GM11168 (cell line): ENCODE measurements around the gene PRICKLE2.

ENCODE experiments used
- in situ Hi-C: fragments of 300-500 bp; cut with MboI; formaldehyde crosslinking; loops from one replicate; pipeline ENCODE4 v1.12.0; 2022; ENCODE audit warnings: low sequenced_read_pairs; ENCODE audit not compliant: unreplicated experiment

Gene PRICKLE2

GRCh38 chr3:64057231-64057630, 168.0 kb downstream of the PRICKLE2 start:
- in situ Hi-C loops, result no loop called here

- in situ Hi-C loops, result no loop called here
Observed at GRCh38 chr3:64056606-64057180, 168.6 kb downstream of the PRICKLE2 start.

- in situ Hi-C loops, result no loop called here
Observed at GRCh38 chr3:64055076-64055475, 170.2 kb downstream of the PRICKLE2 start.

GRCh38 chr3:64054488-64054887, 170.8 kb downstream of the PRICKLE2 start:
- in situ Hi-C loops, result no loop called here

- in situ Hi-C loops, result no loop called here
Observed at GRCh38 chr3:64053581-64053980, 171.7 kb downstream of the PRICKLE2 start.

GRCh38 chr3:64053117-64053516, 172.1 kb downstream of the PRICKLE2 start:
- in situ Hi-C loops, result no loop called here

- in situ Hi-C loops, result loop anchor here (25.0 kb wide), 1 partner anchor 337 kb away; no protein-coding TSS in a partner anchor
Observed at GRCh38 chr3:64049832-64050231, 175.4 kb downstream of the PRICKLE2 start.

- in situ Hi-C loops, result loop anchor here (25.0 kb wide), 1 partner anchor 338 kb away; no protein-coding TSS in a partner anchor
Observed at GRCh38 chr3:64049136-64049535, 176.1 kb downstream of the PRICKLE2 start.

- in situ Hi-C loops, result loop anchor here (25.0 kb wide), 1 partner anchor 339 kb away; no protein-coding TSS in a partner anchor
Observed at GRCh38 chr3:64048631-64049061, 176.6 kb downstream of the PRICKLE2 start.

- in situ Hi-C loops, result loop anchor here (25.0 kb wide), 1 partner anchor 340 kb away; no protein-coding TSS in a partner anchor
Observed at GRCh38 chr3:64047787-64048186, 177.5 kb downstream of the PRICKLE2 start.

- in situ Hi-C loops, result loop anchor here (25.0 kb wide), 1 partner anchor 340 kb away; no protein-coding TSS in a partner anchor
Observed at GRCh38 chr3:64046996-64047594, 178.2 kb downstream of the PRICKLE2 start.

GRCh38 chr3:64046592-64046991, 178.7 kb downstream of the PRICKLE2 start:
- in situ Hi-C loops, result loop anchor here (25.0 kb wide), 1 partner anchor 341 kb away; no protein-coding TSS in a partner anchor

- in situ Hi-C loops, result loop anchor here (25.0 kb wide), 1 partner anchor 344 kb away; no protein-coding TSS in a partner anchor
Observed at GRCh38 chr3:64042952-64043351, 182.3 kb downstream of the PRICKLE2 start.
